Duodenal mucosa (tissue), 2 donors: ENCODE data around the gene OR2AG1.
"Not testable (repeated sequence)": the region's sequence is repeated elsewhere in the genome, so short reads cannot be mapped to it uniquely, and the experiment has no call there.

Experiments
- H3K27ac ChIP-seq: one replicate; pipeline ENCODE4 v1.7.0; 2013; ENCODE audit warnings: low read depth, low read length
- H3K27me3 ChIP-seq, 2 donors: one replicate each; pipeline ENCODE4 v1.7.0; 2013; ENCODE audit warnings: low read length in 2 of 2, control low read depth in 1 of 2; ENCODE audit not compliant: insufficient read depth in 2 of 2, control insufficient read depth in 1 of 2
- H3K36me3 ChIP-seq, 2 donors: one replicate each; pipeline ENCODE4 v1.7.0; 2013; ENCODE audit warnings: low read length in 2 of 2, control low read depth in 1 of 2; ENCODE audit not compliant: insufficient read depth in 2 of 2, control insufficient read depth in 1 of 2
- H3K4me1 ChIP-seq, 2 donors: one replicate each; pipeline ENCODE4 v1.7.0; 2013; ENCODE audit warnings: low read length in 2 of 2, control low read depth in 1 of 2; ENCODE audit not compliant: insufficient read depth in 2 of 2, control insufficient read depth in 1 of 2
- H3K4me3 ChIP-seq, 2 donors: one replicate each; pipeline ENCODE4 v1.7.0; 2013; ENCODE audit warnings: low read length in 2 of 2, low read depth in 1 of 2
- H3K9ac ChIP-seq, 2 donors: one replicate each; pipeline ENCODE4 v1.7.0; 2013; ENCODE audit warnings: low read length in 2 of 2, low read depth in 1 of 2
- H3K9me3 ChIP-seq, 2 donors: one replicate each; pipeline ENCODE4 v1.7.0; 2013; ENCODE audit warnings: low read length in 2 of 2, control low read depth in 1 of 2; ENCODE audit not compliant: control insufficient read depth in 1 of 2

The OR2AG1 gene

DNA sequence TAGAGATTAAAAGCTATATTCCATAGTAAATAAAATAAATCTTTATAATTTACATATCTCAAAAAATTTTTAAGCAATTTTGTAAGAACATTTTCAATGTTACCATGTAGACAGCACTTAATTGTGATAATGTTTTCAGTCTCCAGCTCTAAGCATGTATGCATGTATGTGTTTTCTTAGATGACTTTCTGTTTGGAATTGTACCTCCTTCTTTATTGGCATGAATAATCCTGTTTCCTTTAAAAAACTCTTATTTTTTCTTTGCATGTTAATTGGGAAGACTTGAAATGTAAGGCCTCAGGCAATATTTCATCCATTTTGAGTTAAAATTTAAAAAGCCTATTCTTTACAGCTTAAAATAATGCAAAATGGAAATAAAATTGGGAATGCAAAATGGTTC, 2.0 kb upstream of the OR2AG1 start:
- no peak overlapping the region for H3K27ac ChIP-seq
- no peaks in the 10 kb centered on the region for H3K27me3 ChIP-seq
- no peaks in the 10 kb centered on the region for H3K36me3 ChIP-seq
- H3K4me1 ChIP-seq: no peaks in the 10 kb centered on the region
- H3K4me3 ChIP-seq: no peak overlapping the region
- H3K9ac ChIP-seq: no peak overlapping the region
- no peaks in the 10 kb centered on the region for H3K9me3 ChIP-seq

DNA sequence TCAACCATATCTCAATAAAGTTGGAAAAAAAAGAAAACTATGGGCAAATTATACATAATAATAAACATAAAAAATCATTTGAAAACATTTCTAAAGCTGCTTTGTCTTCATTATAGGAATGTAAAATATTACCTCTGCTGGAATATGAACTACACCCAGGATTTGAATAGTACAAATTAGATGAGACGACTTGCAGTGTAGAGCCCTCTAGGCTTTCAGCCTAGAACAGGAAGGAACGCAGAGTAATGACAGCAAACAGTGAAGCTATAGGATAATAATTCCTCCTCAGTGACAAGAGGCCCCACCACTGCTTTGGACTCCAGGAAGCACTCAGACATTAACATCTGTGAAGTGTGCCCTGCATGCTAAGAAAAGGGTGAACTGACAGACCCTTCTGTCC, 7.7 kb downstream of the OR2AG1 start:
- Histone ChIP-seq H3K9me3 (no peaks in the 10 kb centered on the region), H3K27me3 (no peaks in the 10 kb centered on the region), H3K9ac (no peak overlapping the region), H3K4me3 (no peak overlapping the region), H3K36me3 (no peaks in the 10 kb centered on the region), H3K4me1 (no peaks in the 10 kb centered on the region), H3K27ac (no peak overlapping the region)

DNA sequence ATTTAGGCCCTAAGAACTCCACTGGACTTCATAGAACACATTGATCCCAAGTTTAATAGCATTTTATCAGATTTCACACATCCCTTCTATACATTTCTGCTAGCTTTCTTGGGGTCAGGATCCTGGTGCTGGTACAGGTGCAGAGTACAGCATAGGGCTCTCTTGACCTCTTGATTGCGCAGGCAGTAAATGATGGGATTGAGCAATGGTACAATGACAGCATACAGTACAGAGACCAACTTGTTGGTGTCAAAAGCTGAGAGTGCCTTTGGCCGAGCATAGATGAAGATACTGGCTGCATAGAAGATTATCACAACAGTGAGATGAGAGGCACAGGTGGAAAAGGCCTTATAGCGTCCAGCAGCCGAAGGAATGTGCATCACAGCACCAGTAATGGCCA, 11.8 kb downstream of the OR2AG1 start:
- no peaks in the 10 kb centered on the region for H3K4me1 ChIP-seq
- no peaks in the 10 kb centered on the region for H3K36me3 ChIP-seq
- no peaks in the 10 kb centered on the region for H3K9me3 ChIP-seq
- no peak overlapping the region for H3K27ac ChIP-seq
- H3K4me3 ChIP-seq: no peak overlapping the region
- no peak overlapping the region for H3K9ac ChIP-seq
- H3K27me3 ChIP-seq: no peaks in the 10 kb centered on the region

DNA sequence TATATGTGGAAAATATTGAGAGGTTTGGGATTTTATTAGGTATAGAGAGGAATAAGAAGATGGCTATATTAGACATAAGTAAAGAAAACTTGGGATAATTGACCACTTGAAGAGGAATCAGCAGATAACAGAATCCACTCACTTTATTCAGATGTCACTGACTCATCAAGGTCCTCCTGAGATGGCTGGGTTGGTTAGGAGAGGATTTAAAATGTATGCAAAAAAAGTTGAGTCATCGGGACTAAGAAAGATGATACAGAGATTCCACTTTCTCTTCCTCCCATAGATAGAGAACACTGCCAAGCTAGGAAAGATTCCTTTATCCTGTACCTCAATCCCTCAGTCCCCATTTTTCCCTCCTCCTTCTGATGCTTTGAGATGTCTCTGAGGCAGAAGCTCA, 16.6 kb downstream of the OR2AG1 start, which contains the start of gene OR6A2:
TSS of gene OR6A2 (minus strand) at position 288 of the 400 bp plus-strand sequence. CDS start 3,981 bp downstream, outside the sequence.
- no peaks in the 10 kb centered on the region for H3K9me3 ChIP-seq
- no peak within 1 kb of the TSS for H3K4me3 ChIP-seq
- H3K27me3 ChIP-seq: no peaks in the 10 kb centered on the region
- H3K4me1 ChIP-seq: no peaks in the 10 kb centered on the region
- H3K27ac ChIP-seq: no peak within 1 kb of the TSS
- H3K36me3 ChIP-seq: no peaks in the 10 kb centered on the region
- H3K9ac ChIP-seq: no peak within 1 kb of the TSS

DNA sequence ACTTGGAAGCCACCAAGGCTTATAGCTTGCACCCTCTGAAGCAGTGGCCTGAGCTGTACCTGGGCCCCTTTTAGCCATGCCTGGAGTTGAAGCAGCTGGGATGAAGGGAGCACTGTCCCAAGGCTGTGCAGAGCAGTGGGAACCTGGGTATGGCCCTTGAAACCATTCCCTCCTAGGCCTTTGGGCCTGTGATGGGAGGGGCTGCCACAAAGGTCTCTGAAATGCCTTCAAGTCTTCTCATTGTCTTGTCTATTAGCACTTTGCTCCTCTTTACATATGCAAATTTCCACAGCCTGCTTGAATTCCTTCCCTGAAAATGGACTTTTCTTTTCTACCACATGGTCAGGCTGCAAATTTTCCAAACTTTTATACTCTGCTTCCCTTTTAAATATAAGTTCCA, 18.3 kb downstream of the OR2AG1 start:
- H3K4me3 ChIP-seq, H3K27me3 ChIP-seq, H3K4me1 ChIP-seq, H3K9ac ChIP-seq, H3K36me3 ChIP-seq, H3K27ac ChIP-seq, H3K9me3 ChIP-seq: not testable (repeated sequence)

DNA sequence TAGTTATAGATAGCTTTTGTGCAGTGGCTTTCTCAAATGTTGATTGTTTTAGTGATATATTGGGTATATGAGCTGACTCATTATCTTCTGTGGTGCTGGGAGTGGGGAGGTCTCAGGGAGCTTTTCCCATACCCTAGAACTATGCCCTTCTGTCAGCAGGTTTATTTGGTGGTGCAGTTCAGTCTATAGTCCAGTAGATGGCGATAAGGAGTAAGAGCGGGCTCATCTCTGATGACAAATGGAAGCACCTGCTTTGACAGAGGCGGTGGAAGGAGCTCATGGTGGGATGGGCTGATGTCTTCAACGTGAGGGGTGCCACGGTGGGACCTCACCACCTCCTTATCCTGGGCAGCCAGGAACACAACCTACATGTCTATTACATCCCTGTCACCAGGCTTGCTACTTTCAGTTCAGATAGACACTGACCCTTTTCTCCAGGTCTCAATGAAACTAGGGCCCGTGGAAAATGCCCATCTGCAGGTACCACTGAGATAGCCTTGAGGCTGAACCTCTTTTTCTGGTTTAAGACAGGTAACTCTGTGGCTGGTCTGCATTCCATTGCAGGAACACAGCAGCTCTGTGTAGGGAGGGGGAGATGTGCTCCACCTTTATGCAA, 29.7 kb downstream of the OR2AG1 start:
- Histone ChIP-seq H3K4me1 (no peaks in the 10 kb centered on the region), H3K36me3 (no peaks in the 10 kb centered on the region), H3K27me3 (no peaks in the 10 kb centered on the region), H3K9ac (no peak overlapping the region), H3K27ac (no peak overlapping the region), H3K4me3 (no peak overlapping the region), H3K9me3 (no peaks in the 10 kb centered on the region)

DNA sequence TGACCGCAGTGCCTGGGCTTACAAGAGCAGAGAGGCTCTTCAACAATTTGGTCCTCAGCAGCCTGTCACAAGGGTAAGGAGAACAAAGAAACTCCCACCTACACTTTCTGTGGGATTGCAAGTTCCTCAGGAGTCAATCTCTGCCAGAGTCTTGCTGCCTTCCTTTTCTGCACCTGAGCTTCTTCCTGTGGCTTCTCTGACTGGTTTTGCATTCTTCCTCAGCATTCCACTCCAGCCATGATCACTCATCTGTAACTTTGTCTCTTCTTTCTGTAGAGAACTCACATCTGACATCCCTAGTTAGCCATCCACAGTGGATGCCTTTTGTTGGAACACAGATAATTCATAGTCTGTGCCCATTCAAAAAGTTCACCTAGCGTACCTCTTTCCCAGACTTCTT, 30.8 kb downstream of the OR2AG1 start:
- Histone ChIP-seq H3K4me3 (no peak overlapping the region), H3K4me1 (no peaks in the 10 kb centered on the region), H3K27ac (no peak overlapping the region), H3K27me3 (no peaks in the 10 kb centered on the region), H3K9me3 (no peaks in the 10 kb centered on the region), H3K36me3 (no peaks in the 10 kb centered on the region), H3K9ac (no peak overlapping the region)

DNA sequence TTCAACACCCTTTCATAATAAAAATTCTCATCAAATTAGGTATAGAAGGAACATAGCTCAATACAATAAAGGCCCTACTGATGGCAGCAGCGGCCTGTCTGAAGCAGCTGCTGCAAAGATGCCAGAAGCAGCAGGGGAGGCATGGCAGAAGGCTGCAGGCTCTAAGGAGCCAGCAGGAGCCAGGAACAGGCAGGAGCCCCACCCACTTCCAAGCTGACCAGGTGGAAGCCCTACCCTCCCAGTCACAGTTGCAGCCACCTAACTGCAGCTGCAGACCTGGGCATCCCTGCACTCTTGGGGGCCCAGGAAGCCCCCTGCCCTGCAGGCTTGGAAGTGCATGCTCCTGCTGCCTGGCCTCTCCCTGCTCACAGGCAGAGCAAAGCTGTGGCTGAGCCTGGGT, 34.9 kb downstream of the OR2AG1 start:
- H3K9ac ChIP-seq: no peak overlapping the region
- no peaks in the 10 kb centered on the region for H3K36me3 ChIP-seq
- H3K4me3 ChIP-seq: no peak overlapping the region
- no peaks in the 10 kb centered on the region for H3K9me3 ChIP-seq
- no peak overlapping the region for H3K27ac ChIP-seq
- no peaks in the 10 kb centered on the region for H3K27me3 ChIP-seq
- H3K4me1 ChIP-seq: no peaks in the 10 kb centered on the region

DNA sequence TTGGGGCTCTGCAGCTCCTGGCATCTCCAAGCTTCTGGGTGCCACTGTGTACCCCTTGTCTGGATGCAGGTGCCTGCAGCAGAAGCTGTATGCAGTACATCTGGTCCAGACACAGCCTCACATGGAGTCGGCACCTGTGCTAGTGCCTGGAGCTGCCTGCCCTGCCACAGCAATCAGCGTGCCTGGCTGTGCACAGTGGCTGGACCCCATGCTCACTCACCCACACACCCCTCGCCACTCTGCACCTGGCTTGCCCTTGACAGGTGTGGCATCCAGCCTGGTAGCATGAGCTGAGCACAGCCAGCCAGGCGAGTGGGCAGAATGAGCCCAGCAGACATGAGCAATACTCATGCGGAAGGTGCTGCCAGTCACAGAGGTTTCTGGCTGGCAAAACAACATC, 36.1 kb downstream of the OR2AG1 start:
- no peaks in the 10 kb centered on the region for H3K9me3 ChIP-seq
- H3K27ac ChIP-seq: no peak overlapping the region
- H3K9ac ChIP-seq: no peak overlapping the region
- H3K36me3 ChIP-seq: no peaks in the 10 kb centered on the region
- no peaks in the 10 kb centered on the region for H3K4me1 ChIP-seq
- no peak overlapping the region for H3K4me3 ChIP-seq
- no peaks in the 10 kb centered on the region for H3K27me3 ChIP-seq

DNA sequence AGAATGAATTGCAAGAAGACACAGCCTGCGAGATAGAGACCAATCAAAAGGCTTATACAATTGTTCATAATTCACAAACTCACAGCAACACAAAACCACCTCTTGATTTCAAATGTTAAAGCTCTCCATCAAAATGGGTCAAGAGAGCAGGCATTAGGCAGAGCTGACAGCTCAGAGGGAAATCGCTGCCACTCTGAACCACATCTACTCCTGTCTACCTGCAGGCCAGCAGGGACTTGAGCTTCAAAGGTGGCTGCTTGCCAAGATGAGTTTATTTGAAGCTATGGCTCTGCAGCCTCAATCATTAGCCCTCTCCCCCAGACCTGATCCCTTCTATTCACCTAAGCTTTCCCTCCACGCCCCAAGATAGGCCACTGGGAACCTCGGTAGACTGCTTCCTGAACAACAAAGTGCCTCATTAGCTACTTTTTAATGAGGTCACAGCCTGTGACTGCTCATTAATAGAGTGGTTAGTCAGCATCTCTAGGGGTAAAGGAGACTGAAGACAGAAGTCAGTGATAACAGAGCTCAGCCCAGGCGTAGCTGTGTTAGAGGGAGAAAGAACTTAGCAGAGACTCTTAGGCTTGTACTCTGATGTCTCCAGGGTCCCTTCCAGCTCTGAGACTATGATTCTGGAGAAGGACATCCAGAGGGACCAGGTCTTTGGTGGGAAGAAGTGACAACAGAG, 41.5 kb downstream of the OR2AG1 start:
- Histone ChIP-seq H3K9me3 (no peaks in the 10 kb centered on the region), H3K27ac (no peak overlapping the region), H3K4me3 (no peak overlapping the region), H3K9ac (no peak overlapping the region), H3K36me3 (no peaks in the 10 kb centered on the region), H3K4me1 (no peaks in the 10 kb centered on the region), H3K27me3 (peaks cover 0 to 2% of the 10 kb centered on the region in 2 donors)
